ENCODE results near the gene CCDC157.

- no peak for TF ChIP-seq CTCF (IDR thresholded peaks at IDR 0.05)
- no peak for TF ChIP-seq POLR2A (IDR thresholded peaks at IDR 0.05)
Observed at GRCh38 chr22:30371321-30371720, 14.5 kb downstream of the CCDC157 start.

Data from right lobe of liver (tissue), 4 donors.